AG10803 (cell line): Measurements from ENCODE around the gene UNKL.

Experiments
- DNase-seq: peaks from one replicate; pipeline ENCODE4 v3.0.0; 2010; ENCODE audit warnings: low read depth
- H3K4me3 ChIP-seq: 2 replicates; pipeline ENCODE4 v1.5.1; 2011; ENCODE audit warnings: mild to moderate bottlenecking, low read length, control low read depth
- TF ChIP-seq, protein P1 (sequence below): conservative IDR thresholded peaks from 2 replicates; pipeline ENCODE4 v1.5.1; 2011; ENCODE audit warnings: mild to moderate bottlenecking, low read length, control low read depth, inconsistent platforms

UNKL gene

DNA sequence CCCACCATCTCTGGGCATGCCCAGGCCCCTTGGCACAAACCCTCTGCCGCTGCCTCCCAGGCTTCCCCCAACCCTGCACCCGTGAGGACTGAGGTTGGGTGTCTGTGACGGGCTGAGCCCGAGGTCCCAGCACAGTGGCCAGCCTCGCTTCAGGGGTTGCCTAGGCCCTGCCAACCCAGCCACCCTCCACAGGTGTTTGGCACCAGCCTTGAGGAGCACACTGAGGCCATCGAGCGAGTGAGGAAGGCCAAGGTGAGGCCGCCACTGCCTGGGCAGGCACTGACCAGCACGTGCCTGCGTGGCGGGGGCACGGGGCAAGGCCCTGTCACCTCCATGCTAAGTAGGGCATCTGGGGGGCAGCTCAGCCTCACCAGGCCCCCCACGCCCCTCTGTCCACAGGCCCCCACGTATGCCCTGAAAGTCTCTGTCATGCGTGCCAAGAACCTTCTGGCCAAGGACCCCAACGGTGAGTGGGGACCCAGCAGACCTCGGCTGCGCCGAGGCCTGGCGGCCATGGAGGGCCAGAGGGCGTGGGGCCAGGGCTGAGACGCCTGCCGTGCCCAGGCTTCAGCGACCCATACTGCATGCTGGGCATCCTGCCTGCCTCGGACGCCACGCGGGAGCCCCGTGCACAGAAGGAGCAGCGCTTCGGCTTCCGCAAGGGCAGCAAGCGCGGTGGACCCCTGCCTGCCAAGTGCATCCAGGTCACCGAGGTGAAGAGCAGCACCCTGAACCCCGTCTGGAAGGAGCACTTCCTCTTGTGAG is 73.6 kb downstream of the UNKL start:
- H3K4me3 ChIP-seq: no peak overlapping the region
- no peak for DNase-seq
- TF ChIP-seq, protein P1, sequence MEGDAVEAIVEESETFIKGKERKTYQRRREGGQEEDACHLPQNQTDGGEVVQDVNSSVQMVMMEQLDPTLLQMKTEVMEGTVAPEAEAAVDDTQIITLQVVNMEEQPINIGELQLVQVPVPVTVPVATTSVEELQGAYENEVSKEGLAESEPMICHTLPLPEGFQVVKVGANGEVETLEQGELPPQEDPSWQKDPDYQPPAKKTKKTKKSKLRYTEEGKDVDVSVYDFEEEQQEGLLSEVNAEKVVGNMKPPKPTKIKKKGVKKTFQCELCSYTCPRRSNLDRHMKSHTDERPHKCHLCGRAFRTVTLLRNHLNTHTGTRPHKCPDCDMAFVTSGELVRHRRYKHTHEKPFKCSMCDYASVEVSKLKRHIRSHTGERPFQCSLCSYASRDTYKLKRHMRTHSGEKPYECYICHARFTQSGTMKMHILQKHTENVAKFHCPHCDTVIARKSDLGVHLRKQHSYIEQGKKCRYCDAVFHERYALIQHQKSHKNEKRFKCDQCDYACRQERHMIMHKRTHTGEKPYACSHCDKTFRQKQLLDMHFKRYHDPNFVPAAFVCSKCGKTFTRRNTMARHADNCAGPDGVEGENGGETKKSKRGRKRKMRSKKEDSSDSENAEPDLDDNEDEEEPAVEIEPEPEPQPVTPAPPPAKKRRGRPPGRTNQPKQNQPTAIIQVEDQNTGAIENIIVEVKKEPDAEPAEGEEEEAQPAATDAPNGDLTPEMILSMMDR: no peak

DNA sequence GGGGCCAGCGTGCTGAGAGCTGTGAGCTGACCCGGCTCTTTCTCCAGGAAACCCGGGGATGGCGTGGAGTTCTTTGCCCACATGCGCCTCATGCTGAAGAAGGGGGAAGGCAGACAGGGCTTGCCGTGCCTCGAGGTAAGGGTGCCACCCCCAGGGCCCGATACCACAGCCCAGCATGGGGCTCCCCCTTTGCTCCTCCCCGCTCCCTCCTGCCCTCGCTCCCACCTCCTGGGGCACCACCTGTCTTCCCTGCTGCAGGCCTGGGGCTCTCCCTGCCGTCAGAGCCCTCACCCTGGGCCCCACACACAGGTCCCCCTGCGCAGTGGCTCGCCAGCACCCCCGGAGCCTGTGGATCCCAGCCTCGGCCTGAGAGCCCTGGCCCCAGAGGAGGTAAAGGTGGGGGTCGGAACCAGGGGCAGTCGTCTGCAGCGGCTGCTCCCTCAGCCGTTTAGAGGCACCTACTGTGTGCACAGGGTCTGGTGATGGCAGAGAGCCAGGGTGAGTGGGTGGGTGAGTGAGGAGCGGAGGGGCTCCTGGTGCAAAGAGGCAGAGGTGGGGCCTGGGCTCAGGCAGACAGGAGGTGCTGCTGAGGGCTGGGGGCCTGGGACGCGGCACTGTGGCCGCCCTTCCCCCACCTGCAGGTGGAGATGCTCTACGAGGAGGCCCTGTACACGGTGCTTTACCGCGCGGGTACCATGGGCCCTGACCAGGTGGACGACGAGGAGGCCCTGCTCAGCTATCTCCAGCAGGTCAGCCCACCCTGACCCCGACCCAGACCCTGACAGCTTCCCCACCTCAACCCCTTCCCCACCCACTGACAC is 75.4 kb downstream of the UNKL start:
- H3K4me3 ChIP-seq: no peak overlapping the region
- no peak for DNase-seq
- TF ChIP-seq, protein P1: no peak

DNA sequence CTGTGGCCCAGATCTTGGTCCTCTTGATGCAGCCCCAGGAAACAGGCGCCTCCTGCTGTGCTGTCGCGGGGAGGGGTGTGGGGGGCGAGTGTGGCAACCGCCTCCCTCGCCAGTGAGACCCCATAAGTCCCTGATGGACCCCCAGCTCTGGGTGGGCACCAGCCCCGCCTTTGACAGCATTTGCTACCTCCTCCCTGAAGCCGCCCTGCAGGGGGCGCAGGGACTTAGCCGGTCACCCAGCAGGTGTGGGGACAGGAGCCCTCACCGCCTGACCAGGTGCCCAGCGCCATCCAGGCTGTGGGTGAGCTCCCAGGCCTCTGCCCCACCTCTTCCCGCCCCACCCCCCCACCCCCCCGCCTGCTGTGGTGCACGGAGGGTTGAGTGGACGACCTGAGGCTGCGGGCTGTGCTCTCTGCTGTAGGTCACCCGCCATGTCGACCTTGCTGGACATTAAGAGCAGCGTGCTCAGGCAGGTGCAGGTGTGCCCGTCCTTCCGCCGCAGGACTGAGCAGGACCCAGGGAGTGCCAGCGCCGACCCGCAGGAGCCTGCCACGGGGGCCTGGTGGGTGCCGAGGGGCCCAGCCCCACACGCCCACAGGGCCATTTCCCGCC is 76.3 kb downstream of the UNKL start:
- TF ChIP-seq, protein P1: no peak
- H3K4me3 ChIP-seq: no peak overlapping the region
- DNase-seq: no peak

DNA sequence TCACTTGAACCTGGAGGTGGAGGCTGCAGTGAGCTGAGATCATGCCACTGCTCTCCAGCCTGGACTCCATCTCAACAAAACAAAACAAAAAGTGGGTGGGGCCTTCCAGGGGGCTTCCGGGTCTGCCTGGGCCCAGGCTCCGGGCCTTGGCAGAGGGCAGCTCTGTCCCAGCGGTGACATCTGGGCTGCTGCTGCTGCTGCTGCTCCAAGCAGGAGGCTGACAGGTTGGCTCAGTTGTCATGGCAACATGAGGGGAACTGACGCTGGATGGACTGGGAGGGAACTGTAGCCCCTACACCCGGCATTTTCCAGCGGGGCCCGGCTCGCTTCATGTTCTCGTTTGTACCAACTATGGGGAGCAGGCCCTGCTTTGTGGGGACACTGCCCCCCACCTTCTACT is 77.0 kb downstream of the UNKL start:
- H3K4me3 ChIP-seq: no peak overlapping the region
- TF ChIP-seq, protein P1: no peak
- DNase-seq: no peak

DNA sequence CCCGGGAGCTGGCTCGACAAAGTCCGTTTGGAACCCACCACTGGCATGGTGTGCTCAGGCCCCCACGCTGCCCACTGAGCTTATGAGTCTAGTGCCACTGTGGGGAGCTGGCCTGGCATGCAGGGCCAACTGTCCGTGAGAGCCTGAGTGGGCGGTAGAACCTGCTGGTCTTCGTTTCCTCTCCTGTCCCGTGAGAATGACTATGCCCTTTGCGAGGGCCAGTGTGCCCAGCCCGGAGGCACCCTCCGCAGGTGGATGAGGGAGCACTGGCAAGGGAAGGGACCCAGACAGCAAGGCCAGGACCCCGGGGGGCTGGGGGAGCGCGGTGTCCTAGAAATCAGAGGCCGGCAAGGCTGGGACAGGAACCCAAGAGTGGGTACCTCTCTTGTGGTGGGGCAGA is 77.9 kb downstream of the UNKL start:
- H3K4me3 ChIP-seq: no peak overlapping the region
- no peak for DNase-seq
- TF ChIP-seq, protein P1: no peak

DNA sequence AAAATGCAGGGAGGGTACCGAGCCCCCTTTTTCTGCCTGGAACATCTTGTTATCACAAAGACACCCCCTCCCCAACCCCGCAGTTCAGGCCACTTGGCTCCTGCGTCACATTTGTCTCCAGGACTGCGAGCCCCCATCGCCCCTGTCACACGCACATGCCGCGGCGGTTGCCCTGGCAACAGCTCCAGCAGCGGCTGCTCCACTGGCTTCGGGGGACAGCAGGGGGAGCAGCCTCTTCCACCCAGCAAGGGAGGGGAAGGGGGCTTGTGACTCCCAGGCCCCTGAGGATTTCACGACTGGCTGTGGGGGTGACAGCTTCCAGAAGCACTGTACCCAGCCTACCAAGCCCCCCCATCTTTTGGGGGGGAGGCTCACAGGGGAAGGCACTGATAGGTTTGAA is 78.5 kb downstream of the UNKL start:
- DNase-seq: no peak
- H3K4me3 ChIP-seq: no peak overlapping the region
- TF ChIP-seq, protein P1: no peak
